K562 (cell line): Measurements from ENCODE around the gene ERMARD. TPM values are rescaled to one million over a fixed set of nuclear protein-coding genes. Genes with fewer than 3 reads are reported as not detected.

ENCODE experiments used
- BCOR ChIP-seq: fragments of 450-650 bp; IDR thresholded peaks from 2 replicates; pipeline ENCODE4 v1.6.1; 2016
- BMI1 ChIP-seq: fragments of 150-350 bp; IDR thresholded peaks from 2 replicates; pipeline ENCODE4 v1.6.1; 2014; ENCODE audit warnings: low read length
- FIP1L1 ChIP-seq: fragments of 200-400 bp; formaldehyde crosslinking; IDR thresholded peaks from 2 replicates; pipeline ENCODE4 v1.6.1; 2018; ENCODE audit warnings: mild to moderate bottlenecking, low read depth, low read length; ENCODE audit not compliant: poor library complexity, severe bottlenecking
- FOXP1 ChIP-seq: sonication (generic); formaldehyde crosslinking; IDR thresholded peaks from 2 replicates; pipeline ENCODE4 v1.8.0; 2022; ENCODE audit warnings: mild to moderate bottlenecking, missing genetic modification reagents
- MTA2 ChIP-seq: fragments of 450-650 bp; IDR thresholded peaks from 2 replicates; pipeline ENCODE4 v1.6.1; 2016; ENCODE audit warnings: low read depth
- PCBP1 ChIP-seq: fragments of 200-400 bp; formaldehyde crosslinking; IDR thresholded peaks from 2 replicates; pipeline ENCODE4 v1.6.1; 2018; ENCODE audit warnings: mild to moderate bottlenecking, low read depth, low read length; ENCODE audit not compliant: poor library complexity, severe bottlenecking
- RAD21 ChIP-seq, 2 experiments: fragments of 250-450 bp in 1 of 2; fragments of 450-650 bp in 1 of 2; sonication (Bioruptor Pico) in 1 of 2; formaldehyde crosslinking in 1 of 2; IDR thresholded peaks in 1 of 2; conservative IDR thresholded peaks in 1 of 2; 2 replicates each; pipeline versions ENCODE4 v1.4.0 to v1.8.0; 2020 to 2022; ENCODE audit warnings: mild to moderate bottlenecking in 2 of 2, moderate library complexity in 1 of 2
- SMAD4 ChIP-seq: fragments of 250-450 bp; sonication (Bioruptor Pico); conservative IDR thresholded peaks from 2 replicates; pipeline ENCODE4 v1.8.0; 2021; ENCODE audit warnings: inconsistent platforms, mild to moderate bottlenecking, moderate library complexity
- TFE3 ChIP-seq: fragments of 450-650 bp; formaldehyde crosslinking; IDR thresholded peaks from 2 replicates; pipeline ENCODE4 v1.4.0; 2020; ENCODE audit warnings: mild to moderate bottlenecking, mixed read lengths
- ZNF146 ChIP-seq: IDR thresholded peaks from one replicate; pipeline ENCODE4 v1.6.1; 2018; ENCODE audit warnings: missing compliant biosample characterization; ENCODE audit not compliant: unreplicated experiment
- ZNF511 ChIP-seq: sonication (generic); formaldehyde crosslinking; IDR thresholded peaks from 2 replicates; pipeline ENCODE4 v1.8.0; 2022; ENCODE audit warnings: mild to moderate bottlenecking, missing genetic modification reagents
- ZNF740 ChIP-seq, 3 experiments: fragments of 200-800 bp in 1 of 3; sonication (Bioruptor generic) in 1 of 3; sonication (generic) in 1 of 3; formaldehyde crosslinking in 1 of 3; IDR thresholded peaks; 2 replicates each; pipeline versions ENCODE4 v1.6.1 to v1.8.0; 2016 to 2022; ENCODE audit warnings: mild to moderate bottlenecking in 2 of 3, missing compliant biosample characterization in 2 of 3, missing genetic modification characterization in 2 of 3, missing genetic modification reagents in 1 of 3
- ZSCAN29 ChIP-seq: fragments of 450-650 bp; IDR thresholded peaks from 2 replicates; pipeline ENCODE4 v1.6.1; 2017
- polyA plus RNA-seq, 8 experiments: library from polyadenylated mRNA; depleted of rRNA in 4 of 8; stranded (reverse) in 5 of 8; unstranded in 3 of 8; fragments of >200 nt; fragmentation: Nextera tagmentation in 2 of 8; fragmentation: Illumina TruSeq in 1 of 8; extraction: Ambion mirVana in 2 of 8; extraction: Trizol in 1 of 8; gene quantifications; 2 replicates each; pipeline versions ENCODE4 v1.2.1 to v1.2.3, GENCODE V29; 2011 to 2014; ENCODE audit warnings: inconsistent platforms in 1 of 8, missing spikeins in 1 of 8
- total RNA-seq, 7 experiments: library from RNA; depleted of rRNA in 6 of 7; stranded (reverse); fragments of >200 nt in 6 of 7; fragmentation: Illumina TruSeq in 2 of 7; extraction: Trizol in 2 of 7; gene quantifications; 2 replicates each; pipeline versions ENCODE4 v1.2.1 to v1.2.3, GENCODE V29; 2011 to 2021; ENCODE audit warnings: low replicate concordance in 1 of 7
- TF ChIP-seq, protein P1 (sequence below): sonication (generic); formaldehyde crosslinking; IDR thresholded peaks from 2 replicates; pipeline ENCODE4 v1.5.0; 2020; ENCODE audit warnings: missing genetic modification reagents
- TF ChIP-seq, protein P2 (sequence below), 2 experiments: fragments of 450-650 bp in 1 of 2; sonication (generic) in 1 of 2; formaldehyde crosslinking in 1 of 2; IDR thresholded peaks in 1 of 2; conservative IDR thresholded peaks in 1 of 2; 2 replicates each; pipeline versions ENCODE4 v1.6.1 to v1.8.1; 2016 to 2023; ENCODE audit warnings: mild to moderate bottlenecking in 2 of 2, moderate library complexity in 2 of 2, inconsistent platforms in 1 of 2, missing genetic modification reagents in 1 of 2
- TF ChIP-seq, protein P3 (sequence below), 2 experiments: fragments of 450-650 bp; conservative IDR thresholded peaks; 2 replicates each; pipeline ENCODE4 v1.6.1; 2017; ENCODE audit warnings: mild to moderate bottlenecking in 2 of 2, moderate library complexity in 2 of 2

The ERMARD gene
- total and polyA plus RNA-seq, 9 of the 15 experiments (the other 6 are each of a cell fraction or from before 2014, with no cell fraction given) = 14.5 to 68.6 (median 27.7) TPM

DNA sequence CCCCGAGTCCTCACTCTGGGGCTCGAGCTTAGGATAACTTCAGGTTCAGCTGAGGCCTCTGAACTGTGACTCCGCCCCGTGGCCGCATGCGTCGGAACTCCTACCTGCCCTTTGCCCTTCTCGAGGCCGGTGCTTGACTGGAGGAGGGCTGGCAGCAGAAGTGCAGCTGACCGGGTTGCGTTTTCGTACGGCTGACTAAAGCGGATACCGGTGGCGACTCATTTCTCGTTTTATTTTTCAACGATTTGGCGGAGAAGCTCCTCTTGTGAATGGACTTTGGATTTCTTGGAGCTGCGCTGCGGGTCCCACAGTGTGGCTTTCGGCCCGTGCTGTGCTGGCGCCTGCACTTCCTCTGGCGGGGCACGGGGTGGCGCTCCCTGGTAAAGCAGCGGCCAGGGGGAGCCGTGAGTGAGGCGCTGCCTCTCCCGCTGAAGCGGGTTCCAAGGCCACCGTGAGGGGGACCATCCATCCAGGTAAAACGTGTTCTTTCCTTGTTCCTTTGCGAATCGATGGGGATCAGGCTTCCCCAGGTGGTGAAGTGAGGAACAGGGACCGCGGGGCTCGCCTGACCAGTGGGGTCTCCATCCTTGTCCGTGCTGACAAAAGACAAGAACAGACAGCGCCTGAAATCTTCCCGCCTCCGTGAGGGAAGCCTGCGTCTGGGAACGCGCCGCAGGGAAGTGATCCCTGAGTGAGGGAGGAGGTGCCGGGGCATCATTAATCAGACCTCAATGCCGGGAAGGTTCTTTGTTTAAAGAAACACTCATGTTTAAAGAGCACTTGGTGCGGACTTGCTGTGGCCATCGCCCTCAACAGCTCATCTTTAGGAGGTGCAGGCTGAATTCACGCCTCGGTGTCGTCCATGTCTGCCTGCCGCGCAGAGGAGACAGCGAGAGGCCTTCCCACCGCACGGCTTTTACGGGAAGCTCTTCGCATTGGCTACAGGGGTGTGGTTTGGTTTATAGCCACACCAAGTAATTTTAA is 38.8 kb downstream of the ERMARD start (continued):
- TF ChIP-seq, protein P1, sequence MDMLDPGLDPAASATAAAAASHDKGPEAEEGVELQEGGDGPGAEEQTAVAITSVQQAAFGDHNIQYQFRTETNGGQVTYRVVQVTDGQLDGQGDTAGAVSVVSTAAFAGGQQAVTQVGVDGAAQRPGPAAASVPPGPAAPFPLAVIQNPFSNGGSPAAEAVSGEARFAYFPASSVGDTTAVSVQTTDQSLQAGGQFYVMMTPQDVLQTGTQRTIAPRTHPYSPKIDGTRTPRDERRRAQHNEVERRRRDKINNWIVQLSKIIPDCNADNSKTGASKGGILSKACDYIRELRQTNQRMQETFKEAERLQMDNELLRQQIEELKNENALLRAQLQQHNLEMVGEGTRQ (CRISPR knock-in tag) = no peak
- peak; percentile 39; the same call in 1 of the 2 replicates for TF ChIP-seq FOXP1 (CRISPR knock-in tag)
- peak; percentile 88 to 93 for TF ChIP-seq RAD21 (CRISPR knock-in tag; conservative IDR thresholded peaks at IDR 0.05 in 1 of 2, IDR thresholded peaks at IDR 0.05 in 1 of 2)
- peak; percentile 42; the same call in 1 of the 2 replicates for TF ChIP-seq SMAD4 (CRISPR knock-in tag)
- TF ChIP-seq, protein P2, sequence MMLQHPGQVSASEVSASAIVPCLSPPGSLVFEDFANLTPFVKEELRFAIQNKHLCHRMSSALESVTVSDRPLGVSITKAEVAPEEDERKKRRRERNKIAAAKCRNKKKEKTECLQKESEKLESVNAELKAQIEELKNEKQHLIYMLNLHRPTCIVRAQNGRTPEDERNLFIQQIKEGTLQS (IDR thresholded peaks at IDR 0.05) = no peak
- TF ChIP-seq, protein P2 (CRISPR knock-in tag; conservative IDR thresholded peaks at IDR 0.05) = peak; percentile 28; the same call in 1 of the 2 replicates
- peak; percentile 55; the same call in 1 of the 2 replicates for TF ChIP-seq ZNF740 (CRISPR knock-in tag; IDR thresholded peaks at IDR 0.05)
- no peak for TF ChIP-seq ZNF740 (tag; IDR thresholded peaks at IDR 0.05)
- no peak for TF ChIP-seq ZSCAN29
- TF ChIP-seq ZNF511 (CRISPR knock-in tag) = peak; percentile 86; the same call in 1 of the 2 replicates
- TF ChIP-seq MTA2 = no peak
- TF ChIP-seq TFE3 (CRISPR knock-in tag) = no peak
- no peak for TF ChIP-seq PCBP1
- no peak for TF ChIP-seq FIP1L1
- no peak for TF ChIP-seq BMI1
- peak; percentile 28; the same call in 1 of the 2 replicates for TF ChIP-seq BCOR
- TF ChIP-seq ZNF146 (CRISPR knock-in tag) = no peak
- TF ChIP-seq, protein P3, sequence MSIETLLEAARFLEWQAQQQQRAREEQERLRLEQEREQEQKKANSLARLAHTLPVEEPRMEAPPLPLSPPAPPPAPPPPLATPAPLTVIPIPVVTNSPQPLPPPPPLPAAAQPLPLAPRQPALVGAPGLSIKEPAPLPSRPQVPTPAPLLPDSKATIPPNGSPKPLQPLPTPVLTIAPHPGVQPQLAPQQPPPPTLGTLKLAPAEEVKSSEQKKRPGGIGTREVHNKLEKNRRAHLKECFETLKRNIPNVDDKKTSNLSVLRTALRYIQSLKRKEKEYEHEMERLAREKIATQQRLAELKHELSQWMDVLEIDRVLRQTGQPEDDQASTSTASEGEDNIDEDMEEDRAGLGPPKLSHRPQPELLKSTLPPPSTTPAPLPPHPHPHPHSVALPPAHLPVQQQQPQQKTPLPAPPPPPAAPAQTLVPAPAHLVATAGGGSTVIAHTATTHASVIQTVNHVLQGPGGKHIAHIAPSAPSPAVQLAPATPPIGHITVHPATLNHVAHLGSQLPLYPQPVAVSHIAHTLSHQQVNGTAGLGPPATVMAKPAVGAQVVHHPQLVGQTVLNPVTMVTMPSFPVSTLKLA (conservative IDR thresholded peaks at IDR 0.05) = no peak
